Naive thymus-derived CD4-positive, alpha-beta T cell (primary cell): ENCODE measurements around the gene CFAP410. TPM values are rescaled to one million over a fixed set of nuclear protein-coding genes. Genes with fewer than 3 reads are reported as not detected.
A peak's percentile ranks its signal among the peaks of the same experiment; 100 is the strongest.
"Not testable (repeated sequence)": the region's sequence is repeated elsewhere in the genome, so short reads cannot be mapped to it uniquely, and the experiment has no call there.

Experiments used
- ATAC-seq: fragments of 150-1000 bp; cut with Tn5 transposase; 2 replicates; pipeline ENCODE4 v1.10.0; 2021; ENCODE audit warnings: mild to moderate bottlenecking, moderate library complexity
- CTCF ChIA-PET: fragments of 350-600 bp; sonication (Branson Sonifier 250); formaldehyde crosslinking; loops from one replicate; lab custom pipeline; 2021; ENCODE audit warnings: antibody characterized with exemption; lab: Charles Lee
- POLR2A ChIA-PET: fragments of 350-600 bp; sonication (Branson Sonifier 250); formaldehyde crosslinking; loops from one replicate; lab custom pipeline; 2021; ENCODE audit warnings: antibody characterized with exemption, inconsistent platforms; lab: Charles Lee
- DNase-seq, 9 donors: peaks; one replicate each; pipeline versions ENCODE4 v3.0.0 to v3.0.0-alpha.2; 2020 to 2022; ENCODE audit warnings: mixed read lengths in 1 of 9
- H3K27ac ChIP-seq: one replicate; pipeline ENCODE4 v1.7.0; 2013; ENCODE audit warnings: mild to moderate bottlenecking, low read depth, low read length, moderate library complexity
- H3K27me3 ChIP-seq, 2 donors: one replicate each; pipeline ENCODE4 v1.7.0; 2013; ENCODE audit warnings: low read length in 2 of 2, mild to moderate bottlenecking in 2 of 2, moderate library complexity in 2 of 2; ENCODE audit not compliant: control insufficient read depth in 2 of 2, insufficient read depth in 2 of 2
- H3K36me3 ChIP-seq, 3 experiments: 1 replicate in 2 of 3; 2 replicates in 1 of 3; pipeline ENCODE4 v1.7.0; 2013; ENCODE audit warnings: low read length in 3 of 3, mild to moderate bottlenecking in 3 of 3, moderate library complexity in 1 of 3; ENCODE audit not compliant: insufficient read depth in 3 of 3, control insufficient read depth in 2 of 3
- H3K4me1 ChIP-seq, 2 donors: one replicate each; pipeline ENCODE4 v1.7.0; 2013; ENCODE audit warnings: low read length in 2 of 2, mild to moderate bottlenecking in 2 of 2, moderate library complexity in 1 of 2; ENCODE audit not compliant: control insufficient read depth in 2 of 2, insufficient read depth in 2 of 2
- H3K4me3 ChIP-seq: 2 replicates; pipeline ENCODE4 v1.7.0; 2013; ENCODE audit warnings: mild to moderate bottlenecking, low read length
- H3K9me3 ChIP-seq, 3 experiments: 1 replicate in 2 of 3; 2 replicates in 1 of 3; pipeline ENCODE4 v1.7.0; 2013; ENCODE audit warnings: low read length in 3 of 3; ENCODE audit not compliant: control insufficient read depth in 2 of 3
- H3K27ac Mint-ChIP-seq, 9 donors: one replicate each; pipeline ENCODE4 v1.8.0; 2020 to 2022; ENCODE audit warnings: mixed read lengths in 9 of 9, mild to moderate bottlenecking in 8 of 9, moderate library complexity in 5 of 9, inconsistent platforms in 2 of 9
- H3K27me3 Mint-ChIP-seq, 5 donors: one replicate each; pipeline ENCODE4 v1.8.0; 2021 to 2022; ENCODE audit warnings: mixed read lengths in 5 of 5, mild to moderate bottlenecking in 1 of 5
- H3K36me3 Mint-ChIP-seq, 5 donors: one replicate each; pipeline ENCODE4 v1.8.0; 2020 to 2022; ENCODE audit warnings: mixed read lengths in 5 of 5, mild to moderate bottlenecking in 3 of 5, inconsistent platforms in 1 of 5
- H3K4me1 Mint-ChIP-seq, 7 donors: one replicate each; pipeline ENCODE4 v1.8.0; 2020 to 2022; ENCODE audit warnings: mixed read lengths in 7 of 7, mild to moderate bottlenecking in 3 of 7, inconsistent platforms in 1 of 7
- H3K4me3 Mint-ChIP-seq, 10 donors: one replicate each; pipeline ENCODE4 v1.8.0; 2020 to 2022; ENCODE audit warnings: mild to moderate bottlenecking in 10 of 10, mixed read lengths in 10 of 10, moderate library complexity in 6 of 10, inconsistent platforms in 2 of 10
- H3K9me3 Mint-ChIP-seq, 11 donors: one replicate each; pipeline ENCODE4 v1.8.0; 2020 to 2022; ENCODE audit warnings: mixed read lengths in 11 of 11, mild to moderate bottlenecking in 4 of 11, inconsistent platforms in 1 of 11, moderate library complexity in 1 of 11
- intact Hi-C, 2 donors: fragments of 100-400 bp; cut with micrococcal nuclease; formaldehyde crosslinking; loops; one replicate each; pipeline ENCODE4 v1.15.1; 2023
- polyA plus RNA-seq, 2 donors: library from polyadenylated mRNA; unstranded; fragments of 300-500 nt; fragmentation: Illumina TruSeq; gene quantifications; one replicate each; pipeline ENCODE4 v1.2.3, GENCODE V29; 2021
- total RNA-seq, 6 experiments: library from RNA in 5 of 6; stranded (reverse) in 5 of 6; gene quantifications; 1 replicate in 5 of 6; 2 replicates in 1 of 6; pipeline ENCODE4 v1.2.3 and lab custom pipeline; 2021 to 2026

Gene CFAP410
- total and polyA plus RNA-seq, 7 experiments from 2014 or later: 20.8 to 66.7 (median 46.9) TPM

- peak in 1 of 9 donors; percentile 21 for DNase-seq
- H3K27me3 ChIP-seq: no peaks in the 10 kb centered on the region
- CTCF ChIA-PET: no interaction called here
- no peak overlapping the region for H3K27ac ChIP-seq
- intact Hi-C loops: no loop called here
- H3K4me1 Mint-ChIP-seq: peaks cover 0 to 11% (median 4%) of the 10 kb centered on the region in 7 donors
- H3K27ac Mint-ChIP-seq: no peak overlapping the region
- peaks cover 4 to 27% (median 6%) of the 10 kb centered on the region in 5 donors for H3K36me3 Mint-ChIP-seq
- H3K27me3 Mint-ChIP-seq: peaks cover 0 to 2% (median 0%) of the 10 kb centered on the region in 5 donors
- no peak overlapping the region for H3K4me3 ChIP-seq
- peaks cover 0 to 5% (median 0%) of the 10 kb centered on the region in 3 experiments for H3K9me3 ChIP-seq
- H3K36me3 ChIP-seq: no peaks in the 10 kb centered on the region
- ATAC-seq: no peak
- POLR2A ChIA-PET: no interaction called here
- no peaks in the 10 kb centered on the region for H3K4me1 ChIP-seq
- no peak overlapping the region for H3K4me3 Mint-ChIP-seq
- peaks cover 0 to 10% (median 7%) of the 10 kb centered on the region in 11 donors for H3K9me3 Mint-ChIP-seq
Measured at GRCh38 chr21:44365251-44365966, 26.2 kb upstream of the CFAP410 start.

- H3K4me1 ChIP-seq: no peaks in the 10 kb centered on the region
- no peak for ATAC-seq
- Mint-ChIP-seq H3K36me3 (peaks cover 4 to 30% (median 6%) of the 10 kb centered on the region in 5 donors), H3K4me3 (no peak overlapping the region), H3K27ac (peak overlapping the region in 1 of 9 donors; percentile 67), H3K27me3 (peaks cover 0 to 5% (median 0%) of the 10 kb centered on the region in 5 donors), H3K4me1 (peaks cover 5 to 17% (median 10%) of the 10 kb centered on the region in 7 donors), H3K9me3 (peaks cover 0 to 10% (median 7%) of the 10 kb centered on the region in 11 donors)
- H3K36me3 ChIP-seq: no peaks in the 10 kb centered on the region
- intact Hi-C loops: no loop called here
- H3K9me3 ChIP-seq: peaks cover 0 to 5% (median 0%) of the 10 kb centered on the region in 3 experiments
- ChIA-PET CTCF (no interaction called here), POLR2A (interaction anchor here (0.5 kb wide), 1 partner anchor 79 kb away, joined by 4 read pairs; no protein-coding TSS in a partner anchor)
- no peak overlapping the region for H3K4me3 ChIP-seq
- H3K27ac ChIP-seq: no peak overlapping the region
- peak in 1 of 9 donors; percentile 12 for DNase-seq
- no peaks in the 10 kb centered on the region for H3K27me3 ChIP-seq
Measured at GRCh38 chr21:44364151-44365053, 25.2 kb upstream of the CFAP410 start.

- H3K4me3 ChIP-seq: no peak overlapping the region
- intact Hi-C loops: no loop called here
- DNase-seq (no peak), ATAC-seq (no peak)
- peaks cover 0 to 5% (median 0%) of the 10 kb centered on the region in 3 experiments for H3K9me3 ChIP-seq
- ChIA-PET CTCF (interaction anchor here (0.7 kb wide), 2 partner anchors 317 to 430 kb away, joined by 3 to 4 read pairs; no protein-coding TSS in a partner anchor), POLR2A (interaction anchor here (0.5 kb wide), 1 partner anchor 80 kb away, joined by 4 read pairs; no protein-coding TSS in a partner anchor)
- Mint-ChIP-seq H3K36me3 (peaks cover 4 to 33% (median 6%) of the 10 kb centered on the region in 5 donors), H3K27me3 (peaks cover 0 to 5% (median 0%) of the 10 kb centered on the region in 5 donors), H3K27ac (no peak overlapping the region), H3K4me1 (peaks cover 5 to 17% (median 11%) of the 10 kb centered on the region in 7 donors), H3K4me3 (no peak overlapping the region), H3K9me3 (peaks cover 0 to 10% (median 7%) of the 10 kb centered on the region in 11 donors)
- no peaks in the 10 kb centered on the region for H3K27me3 ChIP-seq
- H3K36me3 ChIP-seq: no peaks in the 10 kb centered on the region
- H3K4me1 ChIP-seq: no peaks in the 10 kb centered on the region
- H3K27ac ChIP-seq: no peak overlapping the region
Measured at GRCh38 chr21:44363278-44363677, 24.1 kb upstream of the CFAP410 start.

- H3K27ac Mint-ChIP-seq, DNase-seq, POLR2A ChIA-PET, H3K27me3 Mint-ChIP-seq, H3K4me3 ChIP-seq, H3K27ac ChIP-seq, H3K36me3 ChIP-seq, H3K4me3 Mint-ChIP-seq, ATAC-seq, H3K4me1 ChIP-seq, H3K9me3 Mint-ChIP-seq, H3K9me3 ChIP-seq, intact Hi-C loops, H3K27me3 ChIP-seq: not testable (repeated sequence)
- H3K36me3 Mint-ChIP-seq: peaks cover 0 to 40% (median 7%) of the 10 kb centered on the region in 5 donors
- CTCF ChIA-PET: interaction anchor here (0.9 kb wide), 1 partner anchor 19 kb away, joined by 3 read pairs; no protein-coding TSS in a partner anchor
- peaks cover 4 to 15% (median 11%) of the 10 kb centered on the region in 7 donors for H3K4me1 Mint-ChIP-seq
Measured at GRCh38 chr21:44361903-44362302, 22.7 kb upstream of the CFAP410 start.

DNA sequence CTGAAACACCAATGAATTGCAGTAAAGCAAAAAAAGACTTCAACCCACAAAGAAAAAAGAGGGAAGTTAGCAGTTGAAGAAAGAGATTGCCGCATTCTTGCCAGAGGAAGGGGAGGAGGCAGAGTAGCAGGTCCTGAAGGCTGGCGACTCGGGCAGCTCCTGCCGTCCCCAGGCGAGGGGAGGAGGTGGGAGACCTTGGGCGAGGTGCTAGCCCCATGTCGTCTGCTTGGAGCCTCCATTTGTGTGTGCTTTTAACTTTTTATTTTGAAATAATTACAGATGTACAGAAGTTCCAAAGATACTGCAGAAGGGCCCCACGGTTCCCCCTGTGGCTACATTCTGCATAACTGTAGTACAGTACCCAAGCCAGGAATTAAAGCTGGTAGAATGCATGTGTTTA lies 21.0 kb upstream of the CFAP410 start:
- Histone ChIP-seq H3K4me3 (no peak overlapping the region), H3K36me3 (no peaks in the 10 kb centered on the region), H3K27me3 (no peaks in the 10 kb centered on the region), H3K4me1 (peaks cover 0 to 7% of the 10 kb centered on the region in 2 donors), H3K9me3 (peaks cover 0 to 5% (median 0%) of the 10 kb centered on the region in 3 experiments), H3K27ac (no peak overlapping the region)
- Mint-ChIP-seq H3K4me3 (peak overlapping the region in 4 of 10 donors; percentile 11 to 41 (median 33)), H3K9me3 (peaks cover 0 to 10% (median 7%) of the 10 kb centered on the region in 11 donors), H3K27me3 (peaks cover 0 to 5% (median 0%) of the 10 kb centered on the region in 5 donors), H3K4me1 (peaks cover 17 to 31% (median 22%) of the 10 kb centered on the region in 7 donors), H3K36me3 (peaks cover 0 to 51% (median 7%) of the 10 kb centered on the region in 5 donors), H3K27ac (peak overlapping the region in 1 of 9 donors; percentile 24)
- ATAC-seq: peak; percentile 68
- no peak for DNase-seq
- ChIA-PET POLR2A (no interaction called here), CTCF (no interaction called here)
- intact Hi-C loops: no loop called here

DNA sequence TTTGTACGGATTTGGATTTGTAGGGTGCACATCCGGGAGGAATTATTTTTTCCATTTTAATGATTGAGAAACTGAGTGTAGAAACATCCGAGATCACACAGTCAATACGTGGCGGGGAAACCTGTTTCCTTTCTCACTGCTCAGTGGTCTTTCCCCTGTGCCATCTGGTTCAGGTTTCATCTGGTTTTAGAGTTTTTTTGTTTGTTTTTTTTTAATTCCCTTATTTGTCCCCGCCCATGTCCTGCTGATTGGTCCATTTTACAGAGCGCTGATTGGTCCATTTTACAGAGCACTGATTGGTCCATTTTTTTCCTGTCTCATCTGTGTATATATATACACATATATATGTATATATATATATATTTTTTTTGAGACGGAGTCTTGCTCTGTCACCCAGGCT lies 20.2 kb upstream of the CFAP410 start:
- Mint-ChIP-seq H3K36me3 (peaks cover 0 to 55% (median 7%) of the 10 kb centered on the region in 5 donors), H3K4me3 (no peak overlapping the region), H3K9me3 (peaks cover 0 to 10% (median 7%) of the 10 kb centered on the region in 11 donors), H3K4me1 (peaks cover 25 to 38% (median 28%) of the 10 kb centered on the region in 7 donors), H3K27me3 (peaks cover 0 to 5% (median 0%) of the 10 kb centered on the region in 5 donors), H3K27ac (peak overlapping the region in 2 of 9 donors; percentile 24 to 29)
- DNase-seq: no peak
- peaks cover 0 to 14% of the 10 kb centered on the region in 2 donors for H3K4me1 ChIP-seq
- peaks cover 0 to 5% (median 0%) of the 10 kb centered on the region in 3 experiments for H3K9me3 ChIP-seq
- H3K27me3 ChIP-seq: no peaks in the 10 kb centered on the region
- intact Hi-C loops: loop anchor here in 1 of 2 donors (2.0 kb wide), 1 partner anchor 45 kb away; no protein-coding TSS in a partner anchor
- ATAC-seq: no peak
- H3K27ac ChIP-seq: no peak overlapping the region
- ChIA-PET POLR2A (no interaction called here), CTCF (no interaction called here)
- no peaks in the 10 kb centered on the region for H3K36me3 ChIP-seq
- H3K4me3 ChIP-seq: no peak overlapping the region
